HepG2 (cell line): Measurements from ENCODE around the gene TAMM41. TPM values are rescaled to one million over a fixed set of nuclear protein-coding genes. Genes with fewer than 3 reads are reported as not detected.

ENCODE experiments used
- ATRX ChIP-seq: sonication (generic); formaldehyde crosslinking; IDR thresholded peaks from 2 replicates; pipeline ENCODE4 v1.4.0; 2020; ENCODE audit warnings: missing genetic modification reagents, borderline replicate concordance
- HDAC2 ChIP-seq: sonication (generic); formaldehyde crosslinking; IDR thresholded peaks from 2 replicates; pipeline ENCODE4 v1.4.0; 2020; ENCODE audit warnings: missing genetic modification reagents
- JARID2 ChIP-seq: sonication (generic); formaldehyde crosslinking; IDR thresholded peaks from 2 replicates; pipeline ENCODE4 v1.8.1; 2023; ENCODE audit warnings: missing genetic modification reagents, inconsistent platforms; ENCODE audit not compliant: insufficient replicate concordance
- MAX ChIP-seq: IDR thresholded peaks from 2 replicates; pipeline ENCODE4 v1.6.1; 2012; ENCODE audit warnings: inconsistent platforms
- MED13 ChIP-seq: sonication (generic); formaldehyde crosslinking; IDR thresholded peaks from 2 replicates; pipeline ENCODE4 v1.5.0; 2020; ENCODE audit warnings: missing genetic modification reagents
- MXD4 ChIP-seq: IDR thresholded peaks from 2 replicates; pipeline ENCODE4 v1.6.1; 2016; ENCODE audit warnings: mild to moderate bottlenecking, missing biosample characterization, missing genetic modification reagents
- MYNN ChIP-seq: sonication (generic); formaldehyde crosslinking; IDR thresholded peaks from 2 replicates; pipeline ENCODE4 v1.4.0; 2020; ENCODE audit warnings: mild to moderate bottlenecking, low read depth, missing genetic modification reagents
- NFE2 ChIP-seq: sonication (generic); formaldehyde crosslinking; IDR thresholded peaks from 2 replicates; pipeline ENCODE4 v1.4.0; 2020; ENCODE audit warnings: missing genetic modification reagents
- NR2C2 ChIP-seq: sonication (generic); formaldehyde crosslinking; IDR thresholded peaks from 2 replicates; pipeline ENCODE4 v1.4.0; 2020; ENCODE audit warnings: missing genetic modification reagents, mild to moderate bottlenecking, moderate library complexity, borderline replicate concordance
- PHF8 ChIP-seq: sonication (generic); formaldehyde crosslinking; IDR thresholded peaks from 2 replicates; pipeline ENCODE4 v1.5.0; 2020; ENCODE audit warnings: missing genetic modification reagents
- PTBP1 ChIP-seq: fragments of 200-400 bp; formaldehyde crosslinking; IDR thresholded peaks from 2 replicates; pipeline ENCODE4 v1.6.1; 2018; ENCODE audit warnings: low read length, low read depth; ENCODE audit not compliant: poor library complexity, severe bottlenecking
- RXRB ChIP-seq: IDR thresholded peaks from 2 replicates; pipeline ENCODE4 v1.6.1; 2016; ENCODE audit warnings: borderline replicate concordance, missing genetic modification reagents, missing compliant biosample characterization
- SRSF1 ChIP-seq: fragments of 200-400 bp; formaldehyde crosslinking; optimal IDR thresholded peaks from 2 replicates; pipeline ENCODE3; 2017; ENCODE audit warnings: mild to moderate bottlenecking, low read depth, low read length, moderate library complexity
- TCF7L2 ChIP-seq: IDR thresholded peaks from 2 replicates; pipeline ENCODE4 v1.6.1; 2011; ENCODE audit warnings: mild to moderate bottlenecking, low read depth, low read length, moderate library complexity
- XRCC5 ChIP-seq: fragments of 200-400 bp; formaldehyde crosslinking; optimal IDR thresholded peaks from 2 replicates; pipeline ENCODE3; 2017; ENCODE audit warnings: mild to moderate bottlenecking, low read length
- ZNF205 ChIP-seq: IDR thresholded peaks from 2 replicates; pipeline ENCODE4 v1.6.1; 2018; ENCODE audit warnings: missing biosample characterization, missing genetic modification reagents
- ZNF207 ChIP-seq: fragments of 450-650 bp; IDR thresholded peaks from 2 replicates; pipeline ENCODE4 v1.6.1; 2016; ENCODE audit warnings: antibody characterized with exemption, borderline replicate concordance
- ZNF264 ChIP-seq: sonication (generic); formaldehyde crosslinking; IDR thresholded peaks from 2 replicates; pipeline ENCODE4 v1.4.0; 2020; ENCODE audit warnings: missing genetic modification reagents
- ZNF326 ChIP-seq: sonication (generic); formaldehyde crosslinking; IDR thresholded peaks from 2 replicates; pipeline ENCODE4 v1.4.0; 2020; ENCODE audit warnings: missing genetic modification reagents, borderline replicate concordance
- ZNF501 ChIP-seq: sonication (generic); formaldehyde crosslinking; IDR thresholded peaks from 2 replicates; pipeline ENCODE4 v1.5.1; 2020; ENCODE audit warnings: mild to moderate bottlenecking, moderate library complexity, missing genetic modification reagents
- ZNF740 ChIP-seq: sonication (generic); formaldehyde crosslinking; IDR thresholded peaks from 2 replicates; pipeline ENCODE4 v1.4.0; 2020; ENCODE audit warnings: missing genetic modification reagents
- ZNF816 ChIP-seq: sonication (generic); formaldehyde crosslinking; IDR thresholded peaks from 2 replicates; pipeline ENCODE4 v1.8.0; 2022; ENCODE audit warnings: missing genetic modification reagents, mild to moderate bottlenecking, borderline replicate concordance
- polyA plus RNA-seq, 8 experiments: library from polyadenylated mRNA; depleted of rRNA in 3 of 8; stranded (reverse) in 7 of 8; unstranded in 1 of 8; fragments of >200 nt; fragmentation: Illumina TruSeq in 4 of 8; extraction: Trizol in 4 of 8; gene quantifications; 2 replicates each; pipeline versions ENCODE4 v1.2.1 to v1.2.3, GENCODE V29; 2011 to 2016; ENCODE audit warnings: low read depth in 4 of 8, missing spikeins in 1 of 8, mixed read lengths in 1 of 8; ENCODE audit not compliant: insufficient read depth in 1 of 8
- total RNA-seq, 5 experiments: library from RNA; depleted of rRNA; stranded (reverse); fragments of >200 nt; fragmentation: Illumina TruSeq; extraction: Trizol; gene quantifications; 2 replicates each; pipeline ENCODE4 v1.2.3, GENCODE V29; 2016; ENCODE audit warnings: low read depth in 1 of 5
- TF ChIP-seq, protein P1 (sequence below): sonication (generic); formaldehyde crosslinking; IDR thresholded peaks from 2 replicates; pipeline ENCODE4 v1.4.0; 2020; ENCODE audit warnings: mild to moderate bottlenecking, missing genetic modification reagents
- TF ChIP-seq, protein P2 (sequence below), 2 experiments: sonication (generic) in 1 of 2; formaldehyde crosslinking in 1 of 2; IDR thresholded peaks; 2 replicates each; pipeline versions ENCODE4 v1.4.0 to v1.6.1; 2018 to 2020; ENCODE audit warnings: missing genetic modification reagents in 2 of 2, borderline replicate concordance in 1 of 2, low read depth in 1 of 2, mild to moderate bottlenecking in 1 of 2, missing biosample characterization in 1 of 2

Gene TAMM41
- total and polyA plus RNA-seq, 2 of the 13 experiments (the other 11 are each of a cell fraction or from before 2014, with no cell fraction given): 9.9 to 12.2 TPM

GRCh38 chr3:11846281-11847266 lies at the start of gene TAMM41 (continued):
- TF ChIP-seq NR2C2 (CRISPR knock-in tag) (peak; percentile 65; the same call in 1 of the 2 replicates), ATRX (CRISPR knock-in tag) (no peak), RXRB (CRISPR knock-in tag) (peak; percentile 72), ZNF501 (peak; percentile 88), MED13 (peak; percentile 78), ZNF264 (CRISPR knock-in tag) (peak; percentile 52; the same call in 1 of the 2 replicates), JARID2 (CRISPR knock-in tag) (no peak), ZNF816 (0 out of 2 replicates have a peak, but pooled peaks have one; percentile 35), NFE2 (CRISPR knock-in tag) (no peak), ZNF740 (CRISPR knock-in tag) (0 out of 2 replicates have a peak, but pooled peaks have one; percentile 51), HDAC2 (CRISPR knock-in tag) (peak; percentile 87), MYNN (CRISPR knock-in tag) (no peak; the same call in 1 of the 2 replicates), ZNF326 (CRISPR knock-in tag) (no peak), ZNF207 (no peak), XRCC5 (peak; percentile 95), MXD4 (CRISPR knock-in tag) (peak; percentile 61; the same call in 1 of the 2 replicates), TCF7L2 (no peak), ZNF205 (peak; percentile 67; the same call in 1 of the 2 replicates), SRSF1 (no peak), PHF8 (CRISPR knock-in tag) (peak; percentile 95), MAX (peak; percentile 71), PTBP1 (no peak)
- TF ChIP-seq, protein P1, sequence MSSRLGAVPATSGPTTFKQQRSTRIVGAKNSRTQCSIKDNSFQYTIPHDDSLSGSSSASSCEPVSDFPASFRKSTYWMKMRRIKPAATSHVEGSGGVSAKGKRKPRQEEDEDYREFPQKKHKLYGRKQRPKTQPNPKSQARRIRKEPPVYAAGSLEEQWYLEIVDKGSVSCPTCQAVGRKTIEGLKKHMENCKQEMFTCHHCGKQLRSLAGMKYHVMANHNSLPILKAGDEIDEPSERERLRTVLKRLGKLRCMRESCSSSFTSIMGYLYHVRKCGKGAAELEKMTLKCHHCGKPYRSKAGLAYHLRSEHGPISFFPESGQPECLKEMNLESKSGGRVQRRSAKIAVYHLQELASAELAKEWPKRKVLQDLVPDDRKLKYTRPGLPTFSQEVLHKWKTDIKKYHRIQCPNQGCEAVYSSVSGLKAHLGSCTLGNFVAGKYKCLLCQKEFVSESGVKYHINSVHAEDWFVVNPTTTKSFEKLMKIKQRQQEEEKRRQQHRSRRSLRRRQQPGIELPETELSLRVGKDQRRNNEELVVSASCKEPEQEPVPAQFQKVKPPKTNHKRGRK (CRISPR knock-in tag): peak; percentile 33; the same call in 1 of the 2 replicates
- TF ChIP-seq, protein P2, sequence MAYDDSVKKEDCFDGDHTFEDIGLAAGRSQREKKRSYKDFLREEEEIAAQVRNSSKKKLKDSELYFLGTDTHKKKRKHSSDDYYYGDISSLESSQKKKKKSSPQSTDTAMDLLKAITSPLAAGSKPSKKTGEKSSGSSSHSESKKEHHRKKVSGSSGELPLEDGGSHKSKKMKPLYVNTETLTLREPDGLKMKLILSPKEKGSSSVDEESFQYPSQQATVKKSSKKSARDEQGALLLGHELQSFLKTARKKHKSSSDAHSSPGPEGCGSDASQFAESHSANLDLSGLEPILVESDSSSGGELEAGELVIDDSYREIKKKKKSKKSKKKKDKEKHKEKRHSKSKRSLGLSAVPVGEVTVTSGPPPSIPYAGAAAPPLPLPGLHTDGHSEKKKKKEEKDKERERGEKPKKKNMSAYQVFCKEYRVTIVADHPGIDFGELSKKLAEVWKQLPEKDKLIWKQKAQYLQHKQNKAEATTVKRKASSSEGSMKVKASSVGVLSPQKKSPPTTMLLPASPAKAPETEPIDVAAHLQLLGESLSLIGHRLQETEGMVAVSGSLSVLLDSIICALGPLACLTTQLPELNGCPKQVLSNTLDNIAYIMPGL (CRISPR knock-in tag; IDR thresholded peaks at IDR 0.05; ENCODE audit: borderline replicate concordance in 1 of 2, low read depth in 1 of 2): peak; percentile 97 to 99
